HCT116 (cell line): ENCODE data around the gene CCDC197. TPM values are rescaled to one million over a fixed set of nuclear protein-coding genes. Genes with fewer than 3 reads are reported as not detected.

Experiments used
- ATAC-seq: fragments of 200-7000 bp; cut with Tn5 transposase; 2 replicates; pipeline ENCODE4 v1.9.1; 2020; ENCODE audit warnings: mild to moderate bottlenecking, moderate library complexity
- BruUV-seq: library from RNA; stranded (reverse); fragments of 400-500 nt; replicated peaks from 2 replicates; lab custom pipeline; 2021; lab: Mats Ljungman, UMichigan
- CTCF ChIA-PET: fragments of 300-600 bp; sonication (Branson Sonifier 250); formaldehyde crosslinking; loops from one replicate; lab custom pipeline; 2021; ENCODE audit warnings: antibody characterized with exemption; lab: Charles Lee
- POLR2A ChIA-PET: fragments of 300-600, 350-600 bp; sonication (Branson Sonifier 250); formaldehyde crosslinking; loops from one replicate; lab custom pipeline; 2021; ENCODE audit warnings: antibody characterized with exemption; lab: Charles Lee
- RAD21 ChIA-PET, 2 experiments: fragments of 300-600 bp; sonication (Branson Sonifier 250); formaldehyde crosslinking; loops; one replicate each; lab custom pipeline; 2023; ENCODE audit warnings: low total read pairs in 2 of 2; ENCODE audit not compliant: uncharacterized antibody in 2 of 2, unreplicated experiment in 2 of 2, low non-redundant PET in 1 of 2; lab: Charles Lee
- DNase-seq: peaks from one replicate; pipeline ENCODE4 v3.0.0-alpha.2; 2010; ENCODE audit warnings: low read depth, low spot score
- H2AFZ ChIP-seq: fragments of 200-600 bp; shearing (Covaris generic), sonication (generic); 2 replicates; pipeline ENCODE4 v1.6.1; 2017; ENCODE audit warnings: low read depth, mixed run types, mixed read lengths, antibody characterized with exemption, low read length; ENCODE audit not compliant: poor library complexity, severe bottlenecking
- H3K27ac ChIP-seq: 2 replicates; pipeline ENCODE4 v1.5.1; 2012; ENCODE audit warnings: low read depth, low read length
- H3K27me3 ChIP-seq: fragments of 200-600 bp; sonication (generic); 2 replicates; pipeline ENCODE4 v1.6.1; 2016; ENCODE audit warnings: mixed run types, low read length, mixed read lengths; ENCODE audit not compliant: insufficient read depth
- H3K36me3 ChIP-seq, 2 experiments: fragments of 200-500 bp in 1 of 2; fragments of 200-600 bp in 1 of 2; sonication (Bioruptor generic) in 1 of 2; sonication (generic) in 1 of 2; 2 replicates each; pipeline versions ENCODE4 v1.5.1 to v1.6.1; 2014 to 2016; ENCODE audit warnings: low read length in 2 of 2, inconsistent platforms in 1 of 2, mixed read lengths in 1 of 2, mixed run types in 1 of 2; ENCODE audit not compliant: insufficient read depth in 2 of 2, control insufficient read depth in 1 of 2
- H3K4me1 ChIP-seq, 2 experiments: fragments of 200-600 bp in 1 of 2; sonication (generic) in 1 of 2; 2 replicates each; pipeline versions ENCODE4 v1.5.1 to v1.6.1; 2012 to 2017; ENCODE audit warnings: low read length in 2 of 2, inconsistent platforms in 1 of 2, mild to moderate bottlenecking in 1 of 2, mixed read lengths in 1 of 2, mixed run types in 1 of 2, moderate library complexity in 1 of 2; ENCODE audit not compliant: insufficient read depth in 2 of 2, control insufficient read depth in 1 of 2
- H3K4me2 ChIP-seq: fragments of 200-600 bp; sonication (generic); 2 replicates; pipeline ENCODE4 v1.6.1; 2017; ENCODE audit warnings: mixed run types, low read length, mixed read lengths
- H3K4me3 ChIP-seq, 2 experiments: fragments of 200-600 bp in 1 of 2; sonication (generic) in 1 of 2; replicated peaks in 1 of 2; 2 replicates each; pipeline ENCODE4 v1.5.1; 2011 to 2016; ENCODE audit warnings: low read length in 2 of 2, control low read depth in 1 of 2, low read depth in 1 of 2, mild to moderate bottlenecking in 1 of 2, mixed read lengths in 1 of 2, mixed run types in 1 of 2
- H3K79me2 ChIP-seq: fragments of 200-600 bp; sonication (generic); 2 replicates; pipeline ENCODE4 v1.6.1; 2017; ENCODE audit warnings: mild to moderate bottlenecking, mixed run types, low read length, moderate library complexity, mixed read lengths; ENCODE audit not compliant: insufficient read depth
- H3K9ac ChIP-seq: fragments of 200-600 bp; sonication (generic); 2 replicates; pipeline ENCODE4 v1.6.1; 2016; ENCODE audit warnings: low read length, mixed read lengths
- H3K9me2 ChIP-seq: fragments of 200-600 bp; sonication (generic), shearing (Covaris generic); 2 replicates; pipeline ENCODE4 v1.6.1; 2017; ENCODE audit warnings: mixed run types, mild to moderate bottlenecking, moderate library complexity; ENCODE audit not compliant: insufficient read depth
- H3K9me3 ChIP-seq, 2 experiments: fragments of 200-500 bp in 1 of 2; fragments of 200-600 bp in 1 of 2; sonication (Bioruptor generic) in 1 of 2; sonication (generic) in 1 of 2; 2 replicates each; pipeline ENCODE4 v1.6.1; 2014 to 2017; ENCODE audit warnings: low read length in 2 of 2, mixed read lengths in 2 of 2, inconsistent platforms in 1 of 2, low read depth in 1 of 2, mild to moderate bottlenecking in 1 of 2, mixed run types in 1 of 2, moderate library complexity in 1 of 2; ENCODE audit not compliant: control insufficient read depth in 1 of 2, insufficient read depth in 1 of 2
- H4K20me1 ChIP-seq: fragments of 200-600 bp; sonication (generic), shearing (Covaris generic); 2 replicates; pipeline ENCODE4 v1.6.1; 2017; ENCODE audit warnings: mixed run types, mild to moderate bottlenecking, moderate library complexity; ENCODE audit not compliant: insufficient read depth
- CTCF ChIP-seq, 3 experiments: fragments of 200-600 bp in 1 of 3; sonication (generic) in 1 of 3; IDR thresholded peaks in 2 of 3; conservative IDR thresholded peaks in 1 of 3; 2 replicates each; pipeline ENCODE4 v1.5.1; 2012 to 2017; ENCODE audit warnings: low read depth in 2 of 3, low read length in 2 of 3, antibody characterized with exemption in 1 of 3, borderline replicate concordance in 1 of 3, control low read depth in 1 of 3, mild to moderate bottlenecking in 1 of 3, mixed read lengths in 1 of 3, mixed run types in 1 of 3, moderate library complexity in 1 of 3; ENCODE audit not compliant: insufficient read depth in 1 of 3
- RAD21 ChIP-seq: IDR thresholded peaks from 2 replicates; pipeline ENCODE4 v1.6.1; 2012; ENCODE audit warnings: low read depth, mild to moderate bottlenecking
- SIN3A ChIP-seq: IDR thresholded peaks from 2 replicates; pipeline ENCODE4 v1.6.1; 2012; ENCODE audit warnings: low read depth
- SRF ChIP-seq: IDR thresholded peaks from 2 replicates; pipeline ENCODE4 v1.6.1; 2012; ENCODE audit warnings: low read depth
- TCF7L2 ChIP-seq: IDR thresholded peaks from 2 replicates; pipeline ENCODE4 v1.7.0; 2011; ENCODE audit warnings: borderline replicate concordance, inconsistent platforms; ENCODE audit not compliant: insufficient read depth, insufficient read length; ENCODE audit errors: extremely low read depth
- ZFX ChIP-seq: fragments of 450-650 bp; IDR thresholded peaks from 2 replicates; pipeline ENCODE4 v1.6.1; 2017
- ZNF274 ChIP-seq: fragments of 200-500 bp; sonication (Bioruptor generic); IDR thresholded peaks from 2 replicates; pipeline ENCODE4 v1.6.1; 2014; ENCODE audit warnings: mild to moderate bottlenecking, low read depth, low read length, inconsistent platforms
- intact Hi-C: fragments of 100-400 bp; cut with micrococcal nuclease; formaldehyde crosslinking; loops from 2 replicates; pipeline ENCODE4 v1.10.0; 2022
- total RNA-seq: library from RNA; stranded (reverse); gene quantifications from one replicate; pipeline ENCODE4 v1.2.1, GENCODE V29; 2021; ENCODE audit not compliant: unreplicated experiment
- TF ChIP-seq, protein P1 (sequence below): IDR thresholded peaks from 2 replicates; pipeline ENCODE4 v1.6.1; 2012

Gene CCDC197
- total RNA-seq, 1 experiment from 2014 or later = not detected

- H3K79me2 ChIP-seq = no peaks in the 10 kb centered on the region
- ATAC-seq = no peak
- ChIA-PET CTCF (interaction anchor here (1.4 to 2.6 kb wide), 2 partner anchors 11 to 42 kb away, joined by 7 to 10 read pairs; no protein-coding TSS in a partner anchor), RAD21 (no interaction called here), POLR2A (no interaction called here)
- H3K9me3 ChIP-seq = no peaks in the 10 kb centered on the region
- H3K27ac ChIP-seq = no peak overlapping the region
- no peaks in the 10 kb centered on the region for H3K27me3 ChIP-seq
- H3K4me1 ChIP-seq = peaks cover 7 to 18% of the 10 kb centered on the region in 2 experiments; a peak in 3 of 4 replicates
- no peak for DNase-seq
- no peaks in the 10 kb centered on the region for H3K9me2 ChIP-seq
- BruUV-seq = no TSS peak
- no peak overlapping the region for H3K4me3 ChIP-seq
- no peaks in the 10 kb centered on the region for H3K36me3 ChIP-seq
- no peak overlapping the region for H3K9ac ChIP-seq
- no peak overlapping the region for H3K4me2 ChIP-seq
- H4K20me1 ChIP-seq = no peaks in the 10 kb centered on the region
- intact Hi-C loops = no loop called here
- no peak overlapping the region for H2AFZ ChIP-seq
- no peak for TF ChIP-seq ZNF274
- no peak for TF ChIP-seq SRF
- TF ChIP-seq TCF7L2 = no peak
- TF ChIP-seq, all 23 proteins: peak for 0
These were observed 15.5 kb upstream of the CCDC197 start for GRCh38 chr14:93981316-93982229.

DNA sequence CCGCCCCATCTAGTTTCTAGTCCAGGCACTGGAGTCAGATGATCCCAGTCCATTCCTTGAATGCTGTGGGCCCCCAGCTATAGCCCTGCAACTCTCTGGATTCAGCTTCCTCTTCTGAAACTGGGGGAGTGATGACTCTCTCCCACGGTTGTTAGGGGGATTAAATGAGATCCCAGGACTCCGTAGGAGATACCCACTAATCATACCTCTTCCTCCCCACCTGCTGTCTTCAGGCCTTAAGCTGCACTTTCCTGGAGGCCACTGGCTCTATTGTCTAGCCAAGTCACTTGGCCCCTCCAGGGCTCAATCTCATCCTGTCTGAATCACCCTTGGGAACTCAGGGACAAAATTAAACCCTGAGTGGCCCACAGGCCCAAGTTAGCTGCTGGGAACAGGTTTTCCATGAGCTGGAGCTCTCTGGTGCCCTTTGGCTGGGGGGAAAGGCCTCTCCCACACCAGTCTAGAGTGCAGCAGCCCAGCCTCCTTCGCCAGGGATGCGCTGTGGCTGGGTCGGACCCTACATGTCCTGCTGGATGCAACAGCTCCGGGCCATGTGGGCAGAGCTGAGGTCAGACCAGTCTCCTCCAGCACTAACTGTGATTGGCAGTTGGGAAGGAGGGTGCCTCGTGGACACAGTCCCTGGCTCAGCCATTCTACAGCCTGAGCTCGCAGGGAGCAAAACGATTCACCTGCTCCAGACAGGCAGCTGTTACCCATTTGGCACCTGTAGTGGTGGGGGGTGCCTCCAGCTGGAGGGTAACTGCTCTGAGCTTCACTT, 14.7 kb upstream of the CCDC197 start:
- H3K4me1 ChIP-seq = peaks cover 14 to 26% of the 10 kb centered on the region in 2 experiments; a peak in 3 of 4 replicates
- H3K4me2 ChIP-seq = no peak overlapping the region
- no peaks in the 10 kb centered on the region for H3K36me3 ChIP-seq
- H3K9me2 ChIP-seq = no peaks in the 10 kb centered on the region
- ChIA-PET RAD21 (no interaction called here), POLR2A (no interaction called here), CTCF (interaction anchor here (0.7 to 2.6 kb wide), 3 partner anchors 10 to 43 kb away, joined by 4 to 10 read pairs (median 7); no protein-coding TSS in a partner anchor)
- ATAC-seq = no peak
- no peaks in the 10 kb centered on the region for H3K9me3 ChIP-seq
- H3K79me2 ChIP-seq = no peaks in the 10 kb centered on the region
- no peak for DNase-seq
- no peaks in the 10 kb centered on the region for H4K20me1 ChIP-seq
- H3K9ac ChIP-seq = no peak overlapping the region
- TF ChIP-seq, protein P1, sequence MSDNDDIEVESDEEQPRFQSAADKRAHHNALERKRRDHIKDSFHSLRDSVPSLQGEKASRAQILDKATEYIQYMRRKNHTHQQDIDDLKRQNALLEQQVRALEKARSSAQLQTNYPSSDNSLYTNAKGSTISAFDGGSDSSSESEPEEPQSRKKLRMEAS = no peak
- TF ChIP-seq SRF (no peak), RAD21 (no peak), ZFX (no peak), CTCF (IDR thresholded peaks at IDR 0.05 in 2 of 3, conservative IDR thresholded peaks at IDR 0.05 in 1 of 3; ENCODE audit: borderline replicate concordance in 1 of 3, insufficient read depth in 1 of 3, low read depth in 2 of 3, low read length in 2 of 3) (no peak), SIN3A (no peak)
- intact Hi-C loops = no loop called here
- no peak overlapping the region for H2AFZ ChIP-seq
- H3K27me3 ChIP-seq = no peaks in the 10 kb centered on the region
- H3K27ac ChIP-seq = no peak overlapping the region
- no TSS peak for BruUV-seq
- H3K4me3 ChIP-seq = no peak overlapping the region
